22Rv1 (cell line): ENCODE measurements around the gene IGF1R.

Experiments
- CTCF ChIP-seq: fragments of 450-650 bp; IDR thresholded peaks from 2 replicates; pipeline ENCODE4 v1.5.1; 2017; ENCODE audit warnings: mild to moderate bottlenecking
- ZFX ChIP-seq: fragments of 450-650 bp; IDR thresholded peaks from 2 replicates; pipeline ENCODE4 v1.6.1; 2017; ENCODE audit warnings: antibody characterized with exemption, borderline replicate concordance

GRCh38 chr15:98653686-98654085 lies 5.3 kb downstream of the IGF1R start:
- TF ChIP-seq CTCF (no peak), ZFX (no peak)
